Measurements from ENCODE around the gene GCC2. TPM values are rescaled to one million over a fixed set of nuclear protein-coding genes. Genes with fewer than 3 reads are reported as not detected.

Gene GCC2
- polyA plus RNA-seq, 1 donor from 2014 or later, result 23.6 TPM

DNA sequence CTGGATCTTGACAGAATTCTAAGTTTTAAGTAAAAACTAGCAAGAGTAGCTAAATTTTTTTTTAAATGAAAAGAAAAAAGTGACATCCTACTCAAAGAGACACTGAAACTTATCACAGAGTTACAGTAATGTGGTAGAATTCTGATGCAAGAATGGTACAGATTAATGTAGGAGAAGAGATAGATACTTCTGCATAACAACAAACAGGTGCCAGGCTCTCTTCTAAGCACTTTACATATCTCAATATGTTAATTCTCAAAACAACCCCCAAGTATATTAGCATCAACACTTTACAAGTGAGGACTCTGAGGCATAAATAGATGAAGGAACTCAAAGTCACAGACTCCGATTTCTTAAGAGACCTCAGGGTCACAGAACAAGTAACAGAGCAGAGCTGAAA is 28.1 kb downstream of the GCC2 start:
- H3K27ac ChIP-seq (ENCODE audit: low read length), result no peak overlapping the region
- H2AFZ ChIP-seq (ENCODE audit: low read depth, low read length), result no peak overlapping the region
- H3K4me3 ChIP-seq (ENCODE audit: low read length), result no peak overlapping the region
- H3K79me2 ChIP-seq (replicated peaks; ENCODE audit: insufficient read depth, low read length), result no peaks in the 10 kb centered on the region
- H3K9ac ChIP-seq (ENCODE audit: low read length), result no peak overlapping the region
- no peaks in the 10 kb centered on the region for H3F3A ChIP-seq (ENCODE audit: insufficient read depth, low read length, poor library complexity, severe bottlenecking)
- H3K9me2 ChIP-seq (ENCODE audit: insufficient read depth, low read length), result no peaks in the 10 kb centered on the region
- no peaks in the 10 kb centered on the region for H4K20me1 ChIP-seq (ENCODE audit: insufficient read depth)
- H3K9me3 ChIP-seq (ENCODE audit: low read length), result no peaks in the 10 kb centered on the region
- TF ChIP-seq MXI1 (conservative IDR thresholded peaks at IDR 0.05; ENCODE audit: poor library complexity, severe bottlenecking), result no peak
- TF ChIP-seq EP300 (conservative IDR thresholded peaks at IDR 0.05; ENCODE audit: poor library complexity, severe bottlenecking), result no peak
- TF ChIP-seq EZH2 (IDR thresholded peaks at IDR 0.05; ENCODE audit: borderline replicate concordance, insufficient read depth, low read length, poor library complexity, severe bottlenecking), result no peak
- TF ChIP-seq, protein P1, sequence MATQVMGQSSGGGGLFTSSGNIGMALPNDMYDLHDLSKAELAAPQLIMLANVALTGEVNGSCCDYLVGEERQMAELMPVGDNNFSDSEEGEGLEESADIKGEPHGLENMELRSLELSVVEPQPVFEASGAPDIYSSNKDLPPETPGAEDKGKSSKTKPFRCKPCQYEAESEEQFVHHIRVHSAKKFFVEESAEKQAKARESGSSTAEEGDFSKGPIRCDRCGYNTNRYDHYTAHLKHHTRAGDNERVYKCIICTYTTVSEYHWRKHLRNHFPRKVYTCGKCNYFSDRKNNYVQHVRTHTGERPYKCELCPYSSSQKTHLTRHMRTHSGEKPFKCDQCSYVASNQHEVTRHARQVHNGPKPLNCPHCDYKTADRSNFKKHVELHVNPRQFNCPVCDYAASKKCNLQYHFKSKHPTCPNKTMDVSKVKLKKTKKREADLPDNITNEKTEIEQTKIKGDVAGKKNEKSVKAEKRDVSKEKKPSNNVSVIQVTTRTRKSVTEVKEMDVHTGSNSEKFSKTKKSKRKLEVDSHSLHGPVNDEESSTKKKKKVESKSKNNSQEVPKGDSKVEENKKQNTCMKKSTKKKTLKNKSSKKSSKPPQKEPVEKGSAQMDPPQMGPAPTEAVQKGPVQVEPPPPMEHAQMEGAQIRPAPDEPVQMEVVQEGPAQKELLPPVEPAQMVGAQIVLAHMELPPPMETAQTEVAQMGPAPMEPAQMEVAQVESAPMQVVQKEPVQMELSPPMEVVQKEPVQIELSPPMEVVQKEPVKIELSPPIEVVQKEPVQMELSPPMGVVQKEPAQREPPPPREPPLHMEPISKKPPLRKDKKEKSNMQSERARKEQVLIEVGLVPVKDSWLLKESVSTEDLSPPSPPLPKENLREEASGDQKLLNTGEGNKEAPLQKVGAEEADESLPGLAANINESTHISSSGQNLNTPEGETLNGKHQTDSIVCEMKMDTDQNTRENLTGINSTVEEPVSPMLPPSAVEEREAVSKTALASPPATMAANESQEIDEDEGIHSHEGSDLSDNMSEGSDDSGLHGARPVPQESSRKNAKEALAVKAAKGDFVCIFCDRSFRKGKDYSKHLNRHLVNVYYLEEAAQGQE (IDR thresholded peaks at IDR 0.05; ENCODE audit: borderline replicate concordance), result no peak
- no peak for TF ChIP-seq RAD21 (conservative IDR thresholded peaks at IDR 0.05)
- no peak for TF ChIP-seq SMC3 (conservative IDR thresholded peaks at IDR 0.05; ENCODE audit: poor library complexity)
- TF ChIP-seq POLR2AphosphoS5 (IDR thresholded peaks at IDR 0.05), result no peak
- TF ChIP-seq, protein P2, sequence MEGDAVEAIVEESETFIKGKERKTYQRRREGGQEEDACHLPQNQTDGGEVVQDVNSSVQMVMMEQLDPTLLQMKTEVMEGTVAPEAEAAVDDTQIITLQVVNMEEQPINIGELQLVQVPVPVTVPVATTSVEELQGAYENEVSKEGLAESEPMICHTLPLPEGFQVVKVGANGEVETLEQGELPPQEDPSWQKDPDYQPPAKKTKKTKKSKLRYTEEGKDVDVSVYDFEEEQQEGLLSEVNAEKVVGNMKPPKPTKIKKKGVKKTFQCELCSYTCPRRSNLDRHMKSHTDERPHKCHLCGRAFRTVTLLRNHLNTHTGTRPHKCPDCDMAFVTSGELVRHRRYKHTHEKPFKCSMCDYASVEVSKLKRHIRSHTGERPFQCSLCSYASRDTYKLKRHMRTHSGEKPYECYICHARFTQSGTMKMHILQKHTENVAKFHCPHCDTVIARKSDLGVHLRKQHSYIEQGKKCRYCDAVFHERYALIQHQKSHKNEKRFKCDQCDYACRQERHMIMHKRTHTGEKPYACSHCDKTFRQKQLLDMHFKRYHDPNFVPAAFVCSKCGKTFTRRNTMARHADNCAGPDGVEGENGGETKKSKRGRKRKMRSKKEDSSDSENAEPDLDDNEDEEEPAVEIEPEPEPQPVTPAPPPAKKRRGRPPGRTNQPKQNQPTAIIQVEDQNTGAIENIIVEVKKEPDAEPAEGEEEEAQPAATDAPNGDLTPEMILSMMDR (IDR thresholded peaks at IDR 0.05; ENCODE audit: poor library complexity, severe bottlenecking), result no peak
- TF ChIP-seq TAF1 (IDR thresholded peaks at IDR 0.05; ENCODE audit: low read depth), result no peak
- no peaks in the 10 kb centered on the region for H3K27me3 ChIP-seq (ENCODE audit: insufficient read depth, low read depth, low read length)
- peaks cover 9% of the 10 kb centered on the region for H3K36me3 ChIP-seq (ENCODE audit: insufficient read depth, low read length)
- no peak overlapping the region for H3K4me2 ChIP-seq (ENCODE audit: low read length)

DNA sequence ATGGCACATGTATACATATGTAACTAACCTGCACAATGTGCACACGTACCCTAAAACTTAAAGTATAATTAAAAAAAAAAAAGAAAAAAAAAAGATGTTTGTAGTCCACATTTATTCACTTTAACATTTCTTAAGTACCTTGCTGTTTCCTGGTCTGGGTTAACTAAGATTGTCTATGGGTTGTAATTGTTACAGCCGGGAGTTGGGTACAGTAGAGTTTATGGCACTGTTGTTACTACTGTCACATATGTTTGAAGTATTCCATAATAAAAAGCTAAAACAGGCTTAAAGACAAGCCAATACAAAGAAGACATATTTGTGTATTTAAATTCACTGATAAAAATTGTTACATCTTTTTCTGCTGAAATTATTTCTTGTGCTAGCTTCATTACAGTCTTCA is 36.2 kb downstream of the GCC2 start:
- Histone ChIP-seq H3K9ac (ENCODE audit: low read length) (no peak overlapping the region), H3K4me2 (ENCODE audit: low read length) (no peak overlapping the region), H3K79me2 (replicated peaks; ENCODE audit: insufficient read depth, low read length) (peaks cover 4% of the 10 kb centered on the region), H3K4me3 (ENCODE audit: low read length) (no peak overlapping the region), H2AFZ (ENCODE audit: low read depth, low read length) (no peak overlapping the region), H3K9me2 (ENCODE audit: insufficient read depth, low read length) (no peaks in the 10 kb centered on the region), H3K36me3 (ENCODE audit: insufficient read depth, low read length) (peaks cover 17% of the 10 kb centered on the region), H4K20me1 (ENCODE audit: insufficient read depth) (no peaks in the 10 kb centered on the region), H3K27me3 (ENCODE audit: insufficient read depth, low read depth, low read length) (no peaks in the 10 kb centered on the region), H3K27ac (ENCODE audit: low read length) (no peak overlapping the region), H3K9me3 (ENCODE audit: low read length) (no peaks in the 10 kb centered on the region), H3F3A (ENCODE audit: insufficient read depth, low read length, poor library complexity, severe bottlenecking) (no peaks in the 10 kb centered on the region)
- no peak for TF ChIP-seq TAF1 (IDR thresholded peaks at IDR 0.05; ENCODE audit: low read depth)
- no peak for TF ChIP-seq MXI1 (conservative IDR thresholded peaks at IDR 0.05; ENCODE audit: poor library complexity, severe bottlenecking)
- TF ChIP-seq, protein P2 (IDR thresholded peaks at IDR 0.05; ENCODE audit: poor library complexity, severe bottlenecking), result no peak
- TF ChIP-seq POLR2AphosphoS5 (IDR thresholded peaks at IDR 0.05), result no peak
- TF ChIP-seq SMC3 (conservative IDR thresholded peaks at IDR 0.05; ENCODE audit: poor library complexity), result no peak
- no peak for TF ChIP-seq RAD21 (conservative IDR thresholded peaks at IDR 0.05)
- TF ChIP-seq, protein P1 (IDR thresholded peaks at IDR 0.05; ENCODE audit: borderline replicate concordance), result no peak

Measured in neural cell (in vitro differentiated cells).